A673 (cell line): ENCODE results near the gene FAM120A.

Experiments used
- EZH2 ChIP-seq: fragments of 200-600 bp; sonication (generic); IDR thresholded peaks from 2 replicates; pipeline ENCODE4 v1.6.1; 2017; ENCODE audit warnings: borderline replicate concordance, low read depth, mild to moderate bottlenecking, mixed read lengths, antibody characterized with exemption, low read length; ENCODE audit not compliant: poor library complexity, severe bottlenecking
- TF ChIP-seq, protein P1 (sequence below): fragments of 300-800, 200-600 bp; sonication (generic); conservative IDR thresholded peaks from 2 replicates; pipeline ENCODE4 v1.5.1; 2017; ENCODE audit warnings: low read depth, mild to moderate bottlenecking, antibody characterized with exemption, low read length, moderate library complexity, mixed read lengths

DNA sequence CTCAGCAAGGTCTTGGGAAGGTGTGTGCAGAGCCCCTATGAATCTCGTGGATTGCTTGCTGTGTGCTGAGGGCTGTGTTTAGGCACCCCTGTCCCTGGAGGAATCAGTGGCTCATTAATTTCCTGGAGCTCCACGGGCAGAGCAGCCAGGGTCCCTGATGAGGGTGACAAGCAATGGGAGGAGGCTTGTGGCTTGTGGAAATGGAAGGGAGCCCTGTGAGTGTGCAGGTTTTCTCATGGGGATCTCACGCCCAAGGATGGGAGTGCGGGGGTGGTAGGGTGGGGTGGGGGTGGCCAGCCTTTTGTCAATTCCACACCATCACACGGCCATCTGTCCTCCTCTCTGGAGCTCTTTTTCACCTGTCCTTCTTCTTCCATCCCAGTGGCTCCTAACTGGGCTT, 150.2 kb downstream of the FAM120A start:
- TF ChIP-seq, protein P1, sequence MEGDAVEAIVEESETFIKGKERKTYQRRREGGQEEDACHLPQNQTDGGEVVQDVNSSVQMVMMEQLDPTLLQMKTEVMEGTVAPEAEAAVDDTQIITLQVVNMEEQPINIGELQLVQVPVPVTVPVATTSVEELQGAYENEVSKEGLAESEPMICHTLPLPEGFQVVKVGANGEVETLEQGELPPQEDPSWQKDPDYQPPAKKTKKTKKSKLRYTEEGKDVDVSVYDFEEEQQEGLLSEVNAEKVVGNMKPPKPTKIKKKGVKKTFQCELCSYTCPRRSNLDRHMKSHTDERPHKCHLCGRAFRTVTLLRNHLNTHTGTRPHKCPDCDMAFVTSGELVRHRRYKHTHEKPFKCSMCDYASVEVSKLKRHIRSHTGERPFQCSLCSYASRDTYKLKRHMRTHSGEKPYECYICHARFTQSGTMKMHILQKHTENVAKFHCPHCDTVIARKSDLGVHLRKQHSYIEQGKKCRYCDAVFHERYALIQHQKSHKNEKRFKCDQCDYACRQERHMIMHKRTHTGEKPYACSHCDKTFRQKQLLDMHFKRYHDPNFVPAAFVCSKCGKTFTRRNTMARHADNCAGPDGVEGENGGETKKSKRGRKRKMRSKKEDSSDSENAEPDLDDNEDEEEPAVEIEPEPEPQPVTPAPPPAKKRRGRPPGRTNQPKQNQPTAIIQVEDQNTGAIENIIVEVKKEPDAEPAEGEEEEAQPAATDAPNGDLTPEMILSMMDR = no peak
- no peak for TF ChIP-seq EZH2
